GM13977 (cell line): ENCODE data around the gene S100A6.

Source experiments
- DNase-seq: peaks from one replicate; pipeline ENCODE4 v3.0.0; 2012; ENCODE audit warnings: low spot score
- CTCF ChIP-seq: IDR thresholded peaks from 2 replicates; pipeline ENCODE4 v1.5.1; 2012; ENCODE audit warnings: mild to moderate bottlenecking, control low read depth; ENCODE audit not compliant: insufficient read depth; ENCODE audit errors: extremely low read depth, missing control alignments
- in situ Hi-C: fragments of 300-500 bp; cut with MboI; formaldehyde crosslinking; loops from one replicate; pipeline ENCODE4 v1.12.0; 2022; ENCODE audit warnings: low sequenced_read_pairs, low pct_unique_long_range_greater_than_20kb, mixed read lengths, inconsistent platforms; ENCODE audit not compliant: unreplicated experiment

S100A6 gene

DNA sequence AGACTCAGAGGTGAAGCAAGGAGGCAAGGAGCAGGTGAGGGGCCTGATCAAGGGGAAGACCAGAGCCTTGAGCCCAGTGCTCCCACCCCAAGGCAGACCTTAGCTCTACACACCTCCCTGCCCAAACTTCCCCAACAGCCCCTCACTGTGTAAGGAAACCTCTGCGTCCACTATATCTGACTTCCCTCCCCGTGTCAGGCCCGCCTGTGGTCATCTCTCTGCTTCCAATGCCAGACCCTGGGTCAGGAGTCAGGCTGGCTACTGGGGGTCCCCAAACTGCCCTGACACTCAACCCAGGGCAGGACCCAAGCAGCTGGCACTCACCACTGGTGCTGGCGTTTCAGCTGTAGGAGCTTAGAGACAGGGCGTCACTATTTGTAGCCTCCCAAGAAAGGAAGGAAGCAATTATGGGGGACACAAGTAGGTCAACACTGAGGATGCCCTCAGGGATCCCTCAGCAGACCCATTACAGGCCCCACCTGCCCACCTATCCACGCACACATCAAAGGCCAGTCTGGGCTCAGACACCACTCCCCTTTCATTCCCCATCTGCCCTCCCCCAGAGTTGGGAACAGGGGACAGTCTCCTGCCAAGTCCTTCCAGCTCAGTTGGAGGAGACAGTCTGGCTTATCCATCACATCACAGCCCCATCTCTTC, 14.1 kb upstream of the S100A6 start:
- TF ChIP-seq CTCF: no peak
- in situ Hi-C loops: no loop called here
- no peak for DNase-seq

- no peak for TF ChIP-seq CTCF
- in situ Hi-C loops: no loop called here
- DNase-seq: no peak
Measured at GRCh38 chr1:153548722-153549688, 13.2 kb upstream of the S100A6 start, which contains the start of gene S100A3. Gene S100A3 (minus strand): TSS chr1:153549258. CDS start chr1:153548485, 773 bp downstream.

GRCh38 chr1:153547560-153548551, 12.1 kb upstream of the S100A6 start:
- TF ChIP-seq CTCF: no peak
- in situ Hi-C loops: no loop called here
- DNase-seq: no peak

GRCh38 chr1:153546796-153547559, 11.2 kb upstream of the S100A6 start:
- no peak for DNase-seq
- TF ChIP-seq CTCF: no peak
- in situ Hi-C loops: no loop called here

DNA sequence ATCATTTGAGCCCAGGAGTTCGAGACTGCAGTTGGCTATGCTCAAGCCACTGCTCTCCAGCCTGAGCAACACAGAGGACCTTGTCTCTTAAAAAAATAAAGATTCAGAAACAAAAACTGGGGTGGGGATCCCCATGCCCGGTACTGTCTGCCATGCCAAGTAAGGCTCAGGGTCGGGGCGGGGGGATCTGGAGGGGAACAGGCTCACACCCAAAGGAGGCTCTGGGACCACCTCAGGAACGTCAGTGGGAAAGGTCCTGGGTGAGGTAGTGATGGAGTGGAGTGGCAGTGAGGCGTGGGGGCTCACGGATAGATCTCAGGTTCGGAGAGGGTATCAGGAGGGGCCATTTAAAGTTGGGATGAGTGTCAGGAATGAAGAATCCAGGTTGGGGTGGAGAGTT, 10.6 kb upstream of the S100A6 start:
- TF ChIP-seq CTCF: no peak
- no peak for DNase-seq
- in situ Hi-C loops: no loop called here
